ENCODE results near the gene HDDC2.
A peak's percentile ranks its signal among the peaks of the same experiment; 100 is the strongest.

Gene HDDC2, protein sequence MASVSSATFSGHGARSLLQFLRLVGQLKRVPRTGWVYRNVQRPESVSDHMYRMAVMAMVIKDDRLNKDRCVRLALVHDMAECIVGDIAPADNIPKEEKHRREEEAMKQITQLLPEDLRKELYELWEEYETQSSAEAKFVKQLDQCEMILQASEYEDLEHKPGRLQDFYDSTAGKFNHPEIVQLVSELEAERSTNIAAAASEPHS

DNA sequence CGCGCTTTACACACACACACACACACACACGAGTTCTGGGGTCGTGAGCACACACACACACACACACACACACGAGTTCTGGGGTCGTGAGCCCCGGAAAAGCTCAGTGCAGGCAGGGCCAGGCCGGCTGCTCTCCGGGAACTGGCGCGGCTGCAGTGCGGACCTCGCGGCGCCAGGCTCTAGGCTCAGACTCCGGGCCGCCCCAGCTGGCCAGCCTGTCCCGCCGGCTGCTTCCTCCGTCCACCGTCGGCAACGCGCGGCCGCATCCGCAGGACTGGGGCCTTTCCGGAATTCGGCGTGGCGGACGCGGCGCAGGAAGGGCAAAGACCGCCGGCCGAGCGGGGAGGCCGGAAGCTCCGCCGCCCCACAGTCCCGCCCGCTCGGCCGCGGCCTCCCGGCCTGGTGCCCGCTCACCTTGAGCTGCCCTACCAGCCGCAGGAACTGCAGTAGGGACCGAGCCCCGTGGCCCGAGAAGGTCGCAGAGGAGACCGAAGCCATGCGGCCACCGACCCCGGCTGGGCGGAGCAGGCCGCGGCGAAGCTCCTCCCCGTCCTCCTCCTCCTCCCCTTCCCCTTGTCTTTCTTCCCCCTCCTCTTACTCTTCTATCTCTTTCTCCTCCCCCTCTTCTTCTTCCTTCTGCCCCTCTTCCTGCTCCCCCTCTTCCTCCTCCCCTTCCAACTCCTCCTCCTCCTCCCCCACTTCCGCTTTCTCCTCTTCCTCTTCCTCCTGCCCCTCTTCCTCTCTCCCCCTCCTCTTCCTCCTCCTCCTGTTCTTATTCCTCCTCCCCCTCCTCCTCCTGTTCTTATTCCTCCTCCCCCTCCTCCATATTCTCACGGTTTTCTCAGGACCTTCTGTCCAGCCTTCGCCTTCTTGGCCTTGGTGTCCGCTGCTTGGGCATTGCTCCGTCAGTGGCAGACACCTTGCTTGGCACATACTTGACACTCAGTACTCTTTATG lies at the start of gene HDDC2:
HDDC2 (minus strand) TSS at position 533 of the 957 bp plus-strand sequence; CDS start at position 498, 35 bp downstream.
- DNase-seq (ENCODE audit: low read depth): peak; percentile 71

DNA sequence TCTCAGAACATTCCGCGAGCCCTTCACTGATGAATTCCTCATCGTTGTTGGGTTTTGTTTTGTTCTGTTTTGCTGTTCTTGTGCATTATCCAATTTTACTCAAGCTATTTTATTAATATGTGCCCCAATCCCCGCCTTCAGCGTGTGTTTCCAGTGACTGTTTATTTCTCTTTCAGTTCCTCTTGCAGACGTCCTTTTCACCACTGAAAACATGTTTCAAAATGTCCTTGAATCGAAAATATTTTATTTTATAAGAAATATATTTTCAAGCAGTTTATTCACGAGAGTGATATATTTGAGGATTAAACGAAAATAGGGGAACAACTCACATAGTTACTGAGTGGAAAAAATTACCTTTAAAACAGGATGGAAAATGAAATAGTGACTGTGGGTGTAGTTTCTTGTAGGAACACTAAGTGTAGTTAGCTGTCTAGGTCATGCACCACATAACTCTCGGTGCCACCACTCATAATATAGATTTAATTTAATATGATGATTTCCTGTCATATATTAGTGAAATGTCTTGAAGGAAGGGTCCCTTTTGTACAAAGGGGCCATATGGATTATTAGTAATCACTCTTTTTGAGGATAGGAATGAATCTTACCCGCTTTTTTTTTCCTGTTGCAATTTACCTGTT lies 45.3 kb upstream of the HDDC2 start:
- no peak for DNase-seq (ENCODE audit: low read depth)

DNA sequence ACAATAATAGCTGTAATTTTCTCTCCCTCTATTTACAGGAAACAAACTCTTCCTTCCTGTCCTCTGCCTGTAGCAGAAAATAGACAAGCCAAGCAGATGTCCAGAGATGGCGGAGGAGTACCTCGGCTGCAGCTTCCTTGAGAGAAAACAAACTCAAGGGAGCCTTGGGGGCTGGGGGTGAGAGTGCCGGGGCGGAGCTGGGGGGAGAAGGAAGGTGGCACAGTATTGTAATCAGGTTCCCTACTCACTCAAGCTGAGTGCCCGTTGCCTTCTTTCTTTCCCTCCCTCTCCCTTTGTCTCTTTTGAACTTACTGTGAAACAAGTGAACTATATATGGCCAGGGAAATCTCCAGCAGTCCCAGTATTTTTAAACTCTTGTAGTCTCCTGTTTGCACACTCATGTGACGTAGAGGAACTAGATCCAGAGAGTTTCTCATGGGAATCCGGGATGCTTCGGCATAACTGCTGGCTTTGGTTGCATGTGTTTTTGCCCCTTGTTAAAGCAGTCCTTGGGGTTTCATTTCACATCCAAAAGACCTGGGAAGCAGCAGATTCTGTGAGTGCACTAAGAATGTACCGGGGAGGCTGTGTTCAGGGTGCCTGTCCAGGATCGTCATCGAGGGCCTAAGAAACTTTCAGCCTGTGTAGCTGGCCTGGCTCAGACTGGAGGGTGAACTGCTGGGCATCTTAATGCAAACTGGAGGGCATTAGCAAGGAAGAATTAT lies 44.6 kb upstream of the HDDC2 start:
- no peak for DNase-seq (ENCODE audit: low read depth)

GRCh38 chr6:125341460-125341859 lies 39.7 kb upstream of the HDDC2 start:
- DNase-seq (ENCODE audit: low read depth): no peak

- DNase-seq (ENCODE audit: low read depth): no peak
Measured at GRCh38 chr6:125340991-125341390, 39.2 kb upstream of the HDDC2 start.

DNA sequence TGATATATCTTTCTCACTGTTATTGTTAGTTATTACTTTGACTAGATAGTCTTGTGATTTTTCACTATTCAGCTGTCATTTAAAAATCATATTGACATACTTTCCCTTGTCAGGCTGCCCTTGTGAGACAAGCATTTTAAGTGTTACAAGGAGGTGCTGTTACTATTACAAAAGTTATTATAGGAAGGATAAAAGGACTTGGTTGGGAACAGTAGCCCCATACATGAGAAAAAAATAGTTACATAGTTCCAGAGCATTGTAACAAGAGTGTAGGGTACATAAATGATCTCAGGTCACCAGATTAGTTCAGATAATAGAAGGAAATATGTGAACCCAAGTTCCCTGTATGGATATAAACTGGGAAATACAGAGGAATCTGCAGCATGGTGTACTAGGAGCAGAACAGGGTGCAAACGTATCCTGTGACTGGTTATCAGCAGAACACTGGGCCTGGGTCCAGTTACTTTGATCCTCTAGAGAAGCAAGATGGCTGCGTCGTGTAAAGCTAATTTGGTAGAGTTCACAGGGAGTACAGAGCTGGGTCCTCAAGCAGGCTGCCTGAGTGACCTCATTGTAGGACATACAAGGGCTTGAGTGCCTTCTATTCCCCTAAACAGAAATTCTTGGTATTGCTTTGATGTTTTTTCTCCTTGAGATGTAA lies 38.5 kb upstream of the HDDC2 start:
- no peak for DNase-seq (ENCODE audit: low read depth)

DNA sequence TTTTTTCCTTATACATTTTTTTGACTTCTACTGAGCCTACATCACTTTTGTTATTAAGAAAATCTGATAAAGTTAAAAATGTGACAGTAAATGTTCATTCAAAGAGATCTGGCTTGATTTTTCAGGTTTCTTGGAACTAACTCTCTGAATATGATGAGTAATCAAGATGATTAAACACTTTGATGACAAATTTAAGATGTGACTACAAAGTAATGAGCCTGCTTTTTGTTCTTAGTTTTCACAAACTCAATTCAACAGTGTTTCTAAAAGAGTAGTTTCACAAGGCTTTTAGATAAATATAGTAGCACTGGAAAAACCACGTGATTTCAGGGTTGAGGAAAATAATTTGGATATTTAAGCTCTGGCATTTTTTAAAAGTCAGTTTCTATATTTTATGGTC lies 37.9 kb upstream of the HDDC2 start:
- DNase-seq (ENCODE audit: low read depth): no peak

- no peak for DNase-seq (ENCODE audit: low read depth)
Measured at GRCh38 chr6:125338381-125338780, 36.6 kb upstream of the HDDC2 start.

DNA sequence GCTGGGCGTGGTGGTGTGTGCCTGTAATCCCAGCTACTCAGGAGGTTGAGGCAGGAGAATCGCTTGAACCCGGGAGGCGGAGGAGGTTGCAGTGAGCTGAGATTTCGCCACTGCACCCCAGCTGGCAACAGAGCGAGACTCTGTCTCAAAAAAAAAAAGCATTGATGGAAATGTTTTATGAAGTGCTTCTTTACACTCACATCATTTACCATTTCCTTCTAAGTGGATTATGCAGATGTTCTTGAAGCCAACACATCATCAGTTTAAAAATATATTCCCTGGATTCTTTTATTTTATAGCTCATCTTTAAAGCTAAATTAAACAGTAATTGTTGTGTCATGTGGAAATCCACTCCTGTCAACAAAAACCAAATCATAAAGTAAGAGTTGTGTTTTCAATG lies 35.9 kb upstream of the HDDC2 start:
- DNase-seq (ENCODE audit: low read depth): no peak

DNA sequence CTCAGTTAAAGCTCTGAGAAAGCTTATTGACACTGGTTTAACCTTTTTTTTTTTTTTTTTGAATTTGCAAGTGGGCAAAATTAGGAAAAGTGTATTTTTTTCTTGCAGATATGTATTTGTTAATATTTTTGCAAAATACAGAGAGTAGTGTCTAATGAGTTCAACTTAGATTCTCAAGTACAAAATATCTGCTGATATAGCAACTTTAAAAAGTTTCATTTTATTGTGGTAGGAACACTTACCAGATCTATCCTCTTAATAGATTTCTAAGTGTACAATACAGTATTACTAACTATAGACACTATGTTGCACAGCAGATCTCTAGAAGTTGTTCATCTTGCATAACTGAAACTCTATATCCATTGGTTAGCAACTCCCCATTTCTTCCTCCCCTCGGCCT lies 30.9 kb upstream of the HDDC2 start:
- no peak for DNase-seq (ENCODE audit: low read depth)

GRCh38 chr6:125325586-125325985 lies 23.8 kb upstream of the HDDC2 start:
- no peak for DNase-seq (ENCODE audit: low read depth)

- no peak for DNase-seq (ENCODE audit: low read depth)
Measured at GRCh38 chr6:125323376-125323775, 21.6 kb upstream of the HDDC2 start.

- DNase-seq (ENCODE audit: low read depth): no peak
Measured at GRCh38 chr6:125316621-125317020, 14.9 kb upstream of the HDDC2 start.

DNA sequence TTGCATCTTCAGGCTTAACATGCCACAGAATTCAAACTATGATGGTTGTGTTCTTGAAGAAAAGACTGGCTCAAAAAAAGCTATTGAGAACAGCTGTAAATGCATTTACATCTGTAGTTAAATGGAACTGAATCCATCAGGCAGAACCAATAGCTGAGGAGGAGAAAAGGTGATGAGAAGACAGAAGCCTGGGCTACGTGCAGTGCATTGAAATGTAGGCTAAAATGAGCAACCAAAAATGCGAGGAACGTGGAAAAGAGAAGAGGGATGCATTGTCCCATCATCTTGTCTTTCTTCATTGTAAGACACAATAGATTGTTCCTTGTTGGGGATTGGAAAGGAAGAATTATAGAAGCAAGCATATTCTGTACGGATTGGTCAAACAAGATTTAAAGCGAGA lies 13.8 kb upstream of the HDDC2 start:
- DNase-seq (ENCODE audit: low read depth): no peak

- peak; percentile 64 for DNase-seq (ENCODE audit: low read depth)
Measured at GRCh38 chr6:125314009-125314581, 12.3 kb upstream of the HDDC2 start.

DNA sequence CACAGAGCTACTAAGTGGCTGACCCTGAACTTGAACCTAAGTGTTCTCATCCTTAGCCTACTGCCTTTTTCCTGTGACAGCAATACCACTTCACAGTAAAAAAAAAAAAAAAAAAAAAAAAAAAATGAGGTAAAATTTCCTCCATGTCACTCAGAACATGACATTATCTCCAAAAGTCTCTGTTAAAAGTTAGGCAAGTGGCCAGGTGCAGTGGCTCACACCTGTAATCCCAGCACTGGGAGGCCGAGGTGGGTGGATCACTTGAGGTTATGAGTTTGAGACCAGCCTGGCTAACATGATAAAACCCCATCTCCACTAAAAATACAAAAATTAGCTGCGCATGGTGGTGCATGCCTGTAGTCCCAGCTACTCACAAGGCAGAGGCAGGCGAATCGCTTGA lies 11.2 kb upstream of the HDDC2 start:
- no peak for DNase-seq (ENCODE audit: low read depth)

DNA sequence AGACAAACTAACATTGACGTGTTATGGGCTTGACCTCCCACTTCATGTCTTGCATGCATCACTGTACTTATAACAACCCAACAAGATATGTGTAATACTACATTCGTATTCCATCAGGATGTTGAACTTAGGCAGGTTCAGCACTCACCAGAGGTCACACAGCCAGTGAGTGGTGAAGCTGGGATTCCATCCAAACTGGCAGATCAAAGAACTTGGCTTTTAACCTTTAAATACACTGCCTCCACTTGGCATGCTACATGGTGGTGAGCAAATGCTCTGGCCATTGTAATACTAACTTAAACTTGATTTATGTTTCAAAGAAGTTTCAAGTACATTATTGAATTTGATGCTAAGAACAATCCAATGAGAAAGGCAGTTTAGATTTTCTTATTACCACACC lies 10.7 kb upstream of the HDDC2 start:
- no peak for DNase-seq (ENCODE audit: low read depth)

GRCh38 chr6:125310994-125311649 lies 9.4 kb upstream of the HDDC2 start:
- peak; percentile 52 for DNase-seq (ENCODE audit: low read depth)

- no peak for DNase-seq (ENCODE audit: low read depth)
Measured at GRCh38 chr6:125307964-125308615, 6.3 kb upstream of the HDDC2 start.

DNA sequence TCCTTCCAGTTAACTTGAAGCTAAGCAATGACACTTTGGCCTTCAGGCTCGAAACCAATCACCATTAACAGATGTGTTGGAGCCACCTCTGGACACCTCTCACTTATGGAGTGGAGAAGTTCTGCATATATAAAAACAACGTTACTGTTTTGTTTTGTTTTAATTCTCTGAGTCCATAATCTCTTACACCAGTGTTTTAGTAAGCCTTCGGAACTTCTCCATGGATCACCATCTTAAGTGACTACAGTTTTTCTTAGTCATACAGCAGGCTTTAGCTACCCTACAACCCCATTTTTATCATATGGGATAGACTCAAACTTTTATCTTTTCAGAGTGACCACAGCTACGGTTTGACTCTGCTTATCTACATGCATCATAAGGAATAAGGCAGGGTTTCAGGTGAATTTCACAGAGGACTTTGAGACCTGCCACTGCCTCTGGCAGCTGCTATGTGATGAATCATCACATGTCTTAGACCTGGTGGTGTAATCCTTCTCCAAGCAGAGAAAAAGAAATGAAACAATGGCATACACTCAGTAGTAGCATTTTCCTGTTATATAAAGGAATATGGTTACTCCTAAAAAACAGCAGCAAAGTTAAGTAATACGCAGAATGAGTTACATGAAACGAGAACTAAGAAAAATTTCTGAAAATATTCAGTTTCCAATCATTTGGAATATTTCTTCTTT lies 5.5 kb upstream of the HDDC2 start:
- no peak for DNase-seq (ENCODE audit: low read depth)
